Pancreas (tissue), 10 donors: ENCODE measurements around the gene BAHCC1. TPM values are rescaled to one million over a fixed set of nuclear protein-coding genes. Genes with fewer than 3 reads are reported as not detected.

Source experiments
- ATAC-seq, 4 donors: fragments of 200-7000 bp; cut with Tn5 transposase; one replicate each; pipeline versions ENCODE4 v1.8.0 to v1.9.1; 2020; ENCODE audit warnings: mild to moderate bottlenecking in 4 of 4, moderate library complexity in 4 of 4
- DNase-seq, 6 donors: peaks; one replicate each; pipeline ENCODE4 v3.0.0-alpha.2; 2020
- FAIRE-seq: peaks from 2 replicates; lab custom pipeline; 2012; peaks lifted over from hg19 to GRCh38; lab: Jason Lieb, UNC
- H3K27ac ChIP-seq, 4 donors: fragments of 200-600 bp; sonication (generic); 1 replicate in 3 of 4; 2 replicates in 1 of 4; pipeline versions ENCODE4 v1.5.0 to v1.8.0; 2020
- H3K27me3 ChIP-seq, 4 donors: fragments of 200-600 bp; one replicate each; pipeline ENCODE4 v1.8.0; 2021
- H3K36me3 ChIP-seq, 3 donors: fragments of 200-600 bp; sonication (generic) in 1 of 3; one replicate each; pipeline versions ENCODE4 v1.5.0 to v1.8.0; 2020 to 2021
- H3K4me1 ChIP-seq, 3 donors: fragments of 200-600 bp; one replicate each; pipeline ENCODE4 v1.8.0; 2021
- H3K4me3 ChIP-seq, 4 donors: fragments of 200-600 bp; sonication (generic) in 2 of 4; one replicate each; pipeline versions ENCODE4 v1.5.0 to v1.8.0; 2020 to 2021
- H3K9me3 ChIP-seq, 4 donors: fragments of 200-600 bp; one replicate each; pipeline ENCODE4 v1.8.0; 2021
- CTCF ChIP-seq, 4 donors: fragments of 200-600 bp; sonication (generic) in 3 of 4; IDR thresholded peaks; one replicate each; pipeline versions ENCODE4 v1.5.0 to v1.8.0; 2021; ENCODE audit warnings: antibody characterized with exemption in 4 of 4
- WGBS, 2 donors: extraction: QIAGEN DNeasy Blood & Tissue Kit; methylation state at CpG; one replicate each; pipeline ENCODE4 v1.1.7; 2013; 5-methylcytosine and 5-hydroxymethylcytosine counted together
- intact Hi-C, 3 donors: fragments of 100-400 bp; cut with DNase I; formaldehyde crosslinking; loops; one replicate each; pipeline versions ENCODE4 v1.11.1 to v1.14.2; 2022
- polyA plus RNA-seq, 2 donors: library from polyadenylated mRNA; stranded (reverse); fragments of 200-250 nt; gene quantifications; one replicate each; pipeline ENCODE4 v1.2.3, GENCODE V29; 2013
- total RNA-seq, 6 donors: library from RNA; stranded (reverse); fragmentation: NEBNext Ultra II Directional in 4 of 6; extraction: Animal tissue kit (Norgen Biotek cat#: 25700) in 4 of 6; gene quantifications; one replicate each; pipeline versions ENCODE4 v1.2.1 to v1.2.4, GENCODE V29; 2021 to 2023
- donor health status: healthy with polysubstance abuse.
- donor health status: DM: no; HTN: no; CAD: no; lungs with moderate emphysema.
- donor health status: DM: no; HTN: no; CAD: no.
- donor health status: control.
- donor health status: control.
- donor health status: Bipolar disorder and iron deficiency.
- donor health status: DM: yes; HTN: yes; CAD: no.
- donor health status: DM: no; HTN: no; CAD: no.
- donor health status: DM: no; HTN: no; CAD: no.
- donor health status: DM: yes; HTN: yes; CAD: no.

Gene BAHCC1
- total and polyA plus RNA-seq, 8 donors = 8.0 to 24.1 (median 10.5) TPM

GRCh38 chr17:81463506-81463905, 68.2 kb downstream of the BAHCC1 start:
- Histone ChIP-seq H3K27ac (no peak overlapping the region), H3K4me1 (no peaks in the 10 kb centered on the region), H3K36me3 (no peaks in the 10 kb centered on the region), H3K4me3 (no peak overlapping the region), H3K27me3 (no peaks in the 10 kb centered on the region), H3K9me3 (no peaks in the 10 kb centered on the region)
- TF ChIP-seq CTCF (IDR thresholded peaks at IDR 0.05) = no peak
- intact Hi-C loops = no loop called here
- ATAC-seq = no peak
- FAIRE-seq = no peak
- no peak for DNase-seq
- 97 to 98% methylated on average over 28 to 32 of the region's 32 CpGs for WGBS, 2 donors

GRCh38 chr17:81464586-81464985, 69.3 kb downstream of the BAHCC1 start:
- no peak for DNase-seq
- no peak for FAIRE-seq

GRCh38 chr17:81465910-81466309, 70.7 kb downstream of the BAHCC1 start:
- H3K27me3 ChIP-seq = no peaks in the 10 kb centered on the region
- TF ChIP-seq CTCF (IDR thresholded peaks at IDR 0.05) = no peak
- no peak for ATAC-seq
- no peaks in the 10 kb centered on the region for H3K4me1 ChIP-seq
- H3K4me3 ChIP-seq = no peak overlapping the region
- intact Hi-C loops = no loop called here
- DNase-seq = no peak
- no peaks in the 10 kb centered on the region for H3K9me3 ChIP-seq
- H3K36me3 ChIP-seq = no peaks in the 10 kb centered on the region
- FAIRE-seq = no peak
- 69 to 75% methylated on average over 16 to 17 of the region's 17 CpGs for WGBS, 2 donors
- no peak overlapping the region for H3K27ac ChIP-seq

More at GRCh38 chr17:81464586-81464985, 69.3 kb downstream of the BAHCC1 start:
- intact Hi-C loops = no loop called here
- TF ChIP-seq CTCF (IDR thresholded peaks at IDR 0.05) = no peak
- Histone ChIP-seq H3K9me3 (no peaks in the 10 kb centered on the region), H3K36me3 (no peaks in the 10 kb centered on the region), H3K4me3 (no peak overlapping the region), H3K4me1 (no peaks in the 10 kb centered on the region), H3K27me3 (no peaks in the 10 kb centered on the region), H3K27ac (no peak overlapping the region)
- WGBS, 2 donors = 64 to 70% methylated on average over 9 of the region's 9 CpGs
- no peak for ATAC-seq

- no peaks in the 10 kb centered on the region for H3K4me1 ChIP-seq
- DNase-seq (peak in 2 of 6 donors; percentile 39 to 60), FAIRE-seq (no peak), ATAC-seq (peak; percentile 31 to 78 (median 52))
- H3K4me3 ChIP-seq = no peak overlapping the region
- WGBS, 2 donors = 74 to 76% methylated on average over 33 of the region's 33 CpGs
- intact Hi-C loops = no loop called here
- no peaks in the 10 kb centered on the region for H3K36me3 ChIP-seq
- no peak overlapping the region for H3K27ac ChIP-seq
- H3K27me3 ChIP-seq = no peaks in the 10 kb centered on the region
- no peaks in the 10 kb centered on the region for H3K9me3 ChIP-seq
- TF ChIP-seq CTCF (IDR thresholded peaks at IDR 0.05) = no peak
These were observed 71.6 kb downstream of the BAHCC1 start for GRCh38 chr17:81466564-81467472.
